K562 (cell line): ENCODE data around the gene HOXC11. TPM values are rescaled to one million over a fixed set of nuclear protein-coding genes. Genes with fewer than 3 reads are reported as not detected.

Experiments
- BCL6 ChIP-seq: fragments of 250-450 bp; sonication (Bioruptor Pico); IDR thresholded peaks from 2 replicates; pipeline ENCODE4 v1.4.0; 2020
- BDP1 ChIP-seq: IDR thresholded peaks from 3 replicates; pipeline ENCODE4 v1.6.1; 2011; ENCODE audit not compliant: insufficient read length, insufficient read depth
- CCNT2 ChIP-seq: IDR thresholded peaks from 2 replicates; pipeline ENCODE4 v1.6.1; 2011; ENCODE audit warnings: borderline replicate concordance, low read depth, mild to moderate bottlenecking, moderate library complexity, mixed read lengths, low read length; ENCODE audit not compliant: insufficient read length; ENCODE audit errors: extremely low read depth
- GABPB2 ChIP-seq: fragments of 250-450 bp; sonication (Bioruptor Pico); conservative IDR thresholded peaks from 2 replicates; pipeline ENCODE4 v1.5.1; 2021; ENCODE audit warnings: mild to moderate bottlenecking
- HOXB6 ChIP-seq: fragments of 250-450 bp; sonication (Bioruptor Pico); IDR thresholded peaks from 2 replicates; pipeline ENCODE4 v1.5.1; 2022; ENCODE audit warnings: mild to moderate bottlenecking, borderline replicate concordance
- HSF4 ChIP-seq: fragments of 250-450 bp; sonication (Bioruptor Pico); IDR thresholded peaks from 2 replicates; pipeline ENCODE4 v2.1.2; 2022; ENCODE audit warnings: mild to moderate bottlenecking, moderate library complexity, borderline replicate concordance
- KAT7 ChIP-seq: sonication (generic); formaldehyde crosslinking; IDR thresholded peaks from 2 replicates; pipeline ENCODE4 v1.8.0; 2022; ENCODE audit warnings: missing genetic modification reagents, mild to moderate bottlenecking, borderline replicate concordance
- POLR2AphosphoS2 ChIP-seq: IDR thresholded peaks from 2 replicates; pipeline ENCODE4 v1.6.1; 2012; ENCODE audit warnings: low read length, improper control_type of control experiment
- RBM17 ChIP-seq: fragments of 200-400 bp; formaldehyde crosslinking; IDR thresholded peaks from 2 replicates; pipeline ENCODE4 v1.6.1; 2017; ENCODE audit warnings: low read depth, mild to moderate bottlenecking, low read length, borderline replicate concordance
- SIRT6 ChIP-seq: IDR thresholded peaks from one replicate; pipeline ENCODE4 v1.6.1; 2012; ENCODE audit warnings: low read depth, mild to moderate bottlenecking, control low read depth, inconsistent platforms, low read length, moderate library complexity
- ZNF124 ChIP-seq: sonication (generic); formaldehyde crosslinking; IDR thresholded peaks from 2 replicates; pipeline ENCODE4 v1.8.1; 2022; ENCODE audit warnings: missing genetic modification reagents
- ZNF24 ChIP-seq: fragments of 450-650 bp; IDR thresholded peaks from 2 replicates; pipeline ENCODE4 v1.6.1; 2016
- ZNF551 ChIP-seq: fragments of 250-450 bp; sonication (Bioruptor Pico); IDR thresholded peaks from 2 replicates; pipeline ENCODE4 v1.5.0; 2021; ENCODE audit warnings: mild to moderate bottlenecking, moderate library complexity
- ZNF780A ChIP-seq: fragments of 250-450 bp; sonication (Bioruptor Pico); IDR thresholded peaks from 2 replicates; pipeline ENCODE4 v1.5.0; 2021; ENCODE audit warnings: mild to moderate bottlenecking
- polyA plus RNA-seq, 8 experiments: library from polyadenylated mRNA; depleted of rRNA in 4 of 8; stranded (reverse) in 5 of 8; unstranded in 3 of 8; fragments of >200 nt; fragmentation: Nextera tagmentation in 2 of 8; fragmentation: Illumina TruSeq in 1 of 8; extraction: Ambion mirVana in 2 of 8; extraction: Trizol in 1 of 8; gene quantifications; 2 replicates each; pipeline versions ENCODE4 v1.2.1 to v1.2.3, GENCODE V29; 2011 to 2014; ENCODE audit warnings: inconsistent platforms in 1 of 8, missing spikeins in 1 of 8
- total RNA-seq, 7 experiments: library from RNA; depleted of rRNA in 6 of 7; stranded (reverse); fragments of >200 nt in 6 of 7; fragmentation: Illumina TruSeq in 2 of 7; extraction: Trizol in 2 of 7; gene quantifications; 2 replicates each; pipeline versions ENCODE4 v1.2.1 to v1.2.3, GENCODE V29; 2011 to 2021; ENCODE audit warnings: low replicate concordance in 1 of 7
- TF ChIP-seq, protein P1 (sequence below), 3 experiments: IDR thresholded peaks in 2 of 3; conservative IDR thresholded peaks in 1 of 3; 2 replicates each; pipeline ENCODE4 v1.5.1; 2011 to 2012; ENCODE audit warnings: low read length in 3 of 3, mild to moderate bottlenecking in 3 of 3, control low read depth in 2 of 3, improper control_type of control experiment in 1 of 3, inconsistent platforms in 1 of 3, low read depth in 1 of 3, mixed read lengths in 1 of 3, moderate library complexity in 1 of 3; ENCODE audit not compliant: insufficient read depth in 2 of 3
- TF ChIP-seq, protein P2 (sequence below): fragments of 250-450 bp; sonication (Bioruptor Pico); IDR thresholded peaks from 2 replicates; pipeline ENCODE4 v1.8.0; 2022; ENCODE audit warnings: inconsistent platforms
- TF ChIP-seq, protein P3 (sequence below), 2 experiments: fragments of 200-800 bp in 1 of 2; sonication (Bioruptor generic) in 1 of 2; sonication (generic) in 1 of 2; formaldehyde crosslinking in 1 of 2; IDR thresholded peaks in 1 of 2; conservative IDR thresholded peaks in 1 of 2; 2 replicates each; pipeline versions ENCODE4 v1.5.0 to v1.6.1; 2016 to 2020; ENCODE audit warnings: missing compliant biosample characterization in 1 of 2, missing genetic modification characterization in 1 of 2, missing genetic modification reagents in 1 of 2
- TF ChIP-seq, protein P4 (sequence below): fragments of 450-650 bp; formaldehyde crosslinking; IDR thresholded peaks from 2 replicates; pipeline ENCODE4 v1.4.0; 2020; ENCODE audit warnings: mild to moderate bottlenecking, moderate library complexity

HOXC11 gene
- total and polyA plus RNA-seq, 9 of the 15 experiments (the other 6 are each of a cell fraction or from before 2014, with no cell fraction given): not detected

DNA sequence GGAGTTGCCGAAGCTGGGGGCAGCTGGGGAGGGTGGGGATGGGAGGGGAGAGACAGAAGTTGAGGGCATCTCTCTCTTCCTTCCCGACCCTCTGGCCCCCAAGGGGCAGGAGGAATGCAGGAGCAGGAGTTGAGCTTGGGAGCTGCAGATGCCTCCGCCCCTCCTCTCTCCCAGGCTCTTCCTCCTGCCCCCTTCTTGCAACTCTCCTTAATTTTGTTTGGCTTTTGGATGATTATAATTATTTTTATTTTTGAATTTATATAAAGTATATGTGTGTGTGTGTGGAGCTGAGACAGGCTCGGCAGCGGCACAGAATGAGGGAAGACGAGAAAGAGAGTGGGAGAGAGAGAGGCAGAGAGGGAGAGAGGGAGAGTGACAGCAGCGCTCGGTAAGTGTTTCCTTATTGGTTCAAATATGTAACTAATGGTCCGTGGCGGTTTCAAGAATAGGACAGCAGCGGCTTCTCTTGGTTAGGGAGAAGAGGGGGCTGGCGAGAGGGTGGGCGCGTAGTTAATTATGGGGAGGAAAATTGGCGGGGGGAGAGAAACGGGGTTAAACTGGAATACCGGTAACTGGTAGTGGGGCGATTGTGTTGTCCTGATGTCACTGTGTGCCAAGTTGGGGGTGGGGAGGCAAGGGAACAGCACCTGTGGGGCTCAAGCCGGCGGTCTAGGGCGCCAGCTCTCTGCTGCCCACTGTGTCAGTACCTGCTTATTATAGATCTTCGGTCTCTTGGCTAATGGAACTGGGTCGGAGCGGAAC lies 44.3 kb downstream of the HOXC11 start (continued):
- TF ChIP-seq, protein P1, sequence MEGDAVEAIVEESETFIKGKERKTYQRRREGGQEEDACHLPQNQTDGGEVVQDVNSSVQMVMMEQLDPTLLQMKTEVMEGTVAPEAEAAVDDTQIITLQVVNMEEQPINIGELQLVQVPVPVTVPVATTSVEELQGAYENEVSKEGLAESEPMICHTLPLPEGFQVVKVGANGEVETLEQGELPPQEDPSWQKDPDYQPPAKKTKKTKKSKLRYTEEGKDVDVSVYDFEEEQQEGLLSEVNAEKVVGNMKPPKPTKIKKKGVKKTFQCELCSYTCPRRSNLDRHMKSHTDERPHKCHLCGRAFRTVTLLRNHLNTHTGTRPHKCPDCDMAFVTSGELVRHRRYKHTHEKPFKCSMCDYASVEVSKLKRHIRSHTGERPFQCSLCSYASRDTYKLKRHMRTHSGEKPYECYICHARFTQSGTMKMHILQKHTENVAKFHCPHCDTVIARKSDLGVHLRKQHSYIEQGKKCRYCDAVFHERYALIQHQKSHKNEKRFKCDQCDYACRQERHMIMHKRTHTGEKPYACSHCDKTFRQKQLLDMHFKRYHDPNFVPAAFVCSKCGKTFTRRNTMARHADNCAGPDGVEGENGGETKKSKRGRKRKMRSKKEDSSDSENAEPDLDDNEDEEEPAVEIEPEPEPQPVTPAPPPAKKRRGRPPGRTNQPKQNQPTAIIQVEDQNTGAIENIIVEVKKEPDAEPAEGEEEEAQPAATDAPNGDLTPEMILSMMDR (IDR thresholded peaks at IDR 0.05 in 2 of 3, conservative IDR thresholded peaks at IDR 0.05 in 1 of 3; ENCODE audit: insufficient read depth in 2 of 3, low read depth in 1 of 3, low read length in 3 of 3): peak in 2 of 3 experiments; percentile 4 to 15; a peak in 2 of 6 replicates
- TF ChIP-seq, protein P2, sequence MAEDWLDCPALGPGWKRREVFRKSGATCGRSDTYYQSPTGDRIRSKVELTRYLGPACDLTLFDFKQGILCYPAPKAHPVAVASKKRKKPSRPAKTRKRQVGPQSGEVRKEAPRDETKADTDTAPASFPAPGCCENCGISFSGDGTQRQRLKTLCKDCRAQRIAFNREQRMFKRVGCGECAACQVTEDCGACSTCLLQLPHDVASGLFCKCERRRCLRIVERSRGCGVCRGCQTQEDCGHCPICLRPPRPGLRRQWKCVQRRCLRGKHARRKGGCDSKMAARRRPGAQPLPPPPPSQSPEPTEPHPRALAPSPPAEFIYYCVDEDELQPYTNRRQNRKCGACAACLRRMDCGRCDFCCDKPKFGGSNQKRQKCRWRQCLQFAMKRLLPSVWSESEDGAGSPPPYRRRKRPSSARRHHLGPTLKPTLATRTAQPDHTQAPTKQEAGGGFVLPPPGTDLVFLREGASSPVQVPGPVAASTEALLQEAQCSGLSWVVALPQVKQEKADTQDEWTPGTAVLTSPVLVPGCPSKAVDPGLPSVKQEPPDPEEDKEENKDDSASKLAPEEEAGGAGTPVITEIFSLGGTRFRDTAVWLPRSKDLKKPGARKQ (CRISPR knock-in tag): no peak
- TF ChIP-seq ZNF780A (CRISPR knock-in tag) (no peak), ZNF551 (CRISPR knock-in tag) (no peak), ZNF24 (no peak), RBM17 (no peak), BCL6 (CRISPR knock-in tag) (no peak), POLR2AphosphoS2 (no peak), HSF4 (no peak), ZNF124 (CRISPR knock-in tag) (no peak), HOXB6 (no peak), CCNT2 (no peak), SIRT6 (no peak), BDP1 (no peak), GABPB2 (CRISPR knock-in tag) (no peak), KAT7 (CRISPR knock-in tag) (no peak; the same call in 1 of the 2 replicates)
- TF ChIP-seq, protein P3, sequence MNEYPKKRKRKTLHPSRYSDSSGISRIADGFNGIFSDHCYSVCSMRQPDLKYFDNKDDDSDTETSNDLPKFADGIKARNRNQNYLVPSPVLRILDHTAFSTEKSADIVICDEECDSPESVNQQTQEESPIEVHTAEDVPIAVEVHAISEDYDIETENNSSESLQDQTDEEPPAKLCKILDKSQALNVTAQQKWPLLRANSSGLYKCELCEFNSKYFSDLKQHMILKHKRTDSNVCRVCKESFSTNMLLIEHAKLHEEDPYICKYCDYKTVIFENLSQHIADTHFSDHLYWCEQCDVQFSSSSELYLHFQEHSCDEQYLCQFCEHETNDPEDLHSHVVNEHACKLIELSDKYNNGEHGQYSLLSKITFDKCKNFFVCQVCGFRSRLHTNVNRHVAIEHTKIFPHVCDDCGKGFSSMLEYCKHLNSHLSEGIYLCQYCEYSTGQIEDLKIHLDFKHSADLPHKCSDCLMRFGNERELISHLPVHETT (CRISPR knock-in tag; conservative IDR thresholded peaks at IDR 0.05 in 1 of 2, IDR thresholded peaks at IDR 0.05 in 1 of 2): 0 out of 4 replicates have a peak, but pooled peaks of 1 of the 2 experiments have one; percentile 19
- TF ChIP-seq, protein P4, sequence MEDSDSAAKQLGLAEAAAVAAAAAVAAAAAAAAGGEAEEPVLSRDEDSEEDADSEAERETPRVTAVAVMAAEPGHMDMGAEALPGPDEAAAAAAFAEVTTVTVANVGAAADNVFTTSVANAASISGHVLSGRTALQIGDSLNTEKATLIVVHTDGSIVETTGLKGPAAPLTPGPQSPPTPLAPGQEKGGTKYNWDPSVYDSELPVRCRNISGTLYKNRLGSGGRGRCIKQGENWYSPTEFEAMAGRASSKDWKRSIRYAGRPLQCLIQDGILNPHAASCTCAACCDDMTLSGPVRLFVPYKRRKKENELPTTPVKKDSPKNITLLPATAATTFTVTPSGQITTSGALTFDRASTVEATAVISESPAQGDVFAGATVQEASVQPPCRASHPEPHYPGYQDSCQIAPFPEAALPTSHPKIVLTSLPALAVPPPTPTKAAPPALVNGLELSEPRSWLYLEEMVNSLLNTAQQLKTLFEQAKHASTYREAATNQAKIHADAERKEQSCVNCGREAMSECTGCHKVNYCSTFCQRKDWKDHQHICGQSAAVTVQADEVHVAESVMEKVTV (CRISPR knock-in tag): no peak
